GM18520 (cell line): ENCODE measurements around the gene KLHL7.
"Not testable (repeated sequence)": the region's sequence is repeated elsewhere in the genome, so short reads cannot be mapped to it uniquely, and the experiment has no call there.

ENCODE experiments used
- ATAC-seq: cut with Tn5 transposase; IDR thresholded peaks from one replicate; pipeline ENCODE4 v1.9.1; 2021; ENCODE audit not compliant: unreplicated experiment

KLHL7 gene

DNA sequence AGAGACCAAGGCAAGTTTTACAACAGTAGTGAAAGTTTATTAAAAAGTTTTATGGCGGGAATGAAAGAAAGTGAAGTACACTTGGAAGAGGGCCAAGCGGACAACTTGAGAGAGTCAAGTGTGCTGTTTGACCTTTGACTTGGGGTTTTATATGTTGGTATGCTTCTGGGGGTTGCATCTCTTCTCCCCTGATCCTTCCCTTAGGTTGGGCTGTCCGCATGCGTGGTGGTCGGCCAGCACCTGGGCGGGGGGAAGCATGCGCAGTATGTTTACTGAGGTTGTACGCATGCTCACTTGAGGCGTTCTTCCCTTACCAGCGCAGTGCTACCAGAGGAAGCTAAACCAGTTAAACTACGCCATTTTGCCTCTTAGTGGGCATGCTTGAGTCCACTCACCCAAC lies 108.2 kb downstream of the KLHL7 start:
- no peak for ATAC-seq

DNA sequence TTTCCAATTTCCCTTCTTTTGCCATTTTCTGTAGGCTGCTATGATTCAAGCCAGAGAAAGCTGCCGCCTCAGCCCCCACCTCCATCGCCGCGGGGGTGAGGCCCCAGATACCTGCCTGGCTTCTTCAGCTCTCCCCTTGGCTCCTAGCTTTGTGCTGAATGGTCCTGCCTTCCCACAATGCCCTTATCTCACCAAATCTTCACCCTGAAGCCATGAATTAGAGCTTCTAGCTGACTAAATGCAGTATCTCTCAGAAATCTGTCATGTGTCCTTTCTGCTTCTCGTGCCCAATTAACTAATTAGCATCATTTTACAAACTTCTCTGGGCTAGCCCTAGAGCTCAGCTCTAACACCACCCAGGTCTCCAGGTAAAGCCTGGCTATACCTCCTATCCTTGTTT lies 108.8 kb downstream of the KLHL7 start:
- no peak for ATAC-seq

DNA sequence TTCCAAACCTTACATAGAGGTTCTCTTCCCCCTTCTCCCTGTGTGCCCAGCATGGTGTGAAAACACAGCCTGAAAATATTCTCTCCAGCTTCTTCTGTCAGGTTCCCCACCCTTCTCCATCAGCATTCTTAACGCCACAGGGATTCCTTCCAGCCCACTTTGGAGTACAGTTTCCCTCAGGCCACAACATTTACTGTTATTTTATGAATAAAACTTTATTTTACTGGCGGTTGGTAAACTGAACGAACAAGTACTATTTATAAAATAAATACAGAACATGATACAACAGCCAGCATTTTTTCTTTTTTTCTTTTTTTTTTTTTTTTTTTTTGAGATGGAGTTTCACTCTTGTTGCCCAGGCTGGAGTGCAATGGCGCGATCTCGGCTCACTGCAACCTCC lies 109.4 kb downstream of the KLHL7 start:
- ATAC-seq: no peak

DNA sequence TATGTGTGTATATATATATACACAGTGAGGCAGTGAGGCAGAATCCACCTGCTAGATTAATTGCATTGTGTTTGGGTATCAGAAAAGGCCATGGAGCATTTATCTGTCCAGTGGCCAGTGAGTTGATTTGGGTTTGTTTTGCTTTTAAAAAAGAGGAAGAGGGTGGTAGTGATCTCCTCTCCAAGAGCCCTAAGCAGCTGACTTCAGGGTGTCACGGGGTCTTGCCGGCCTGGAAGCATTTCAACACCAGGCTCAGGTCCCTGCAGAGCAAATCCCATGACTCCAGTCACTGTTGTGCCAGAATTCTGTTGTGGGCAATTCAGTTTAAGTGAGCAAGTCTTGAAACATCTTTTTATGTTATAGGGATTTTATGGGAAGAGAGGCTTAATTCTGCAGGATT lies 110.4 kb downstream of the KLHL7 start:
- ATAC-seq: no peak

DNA sequence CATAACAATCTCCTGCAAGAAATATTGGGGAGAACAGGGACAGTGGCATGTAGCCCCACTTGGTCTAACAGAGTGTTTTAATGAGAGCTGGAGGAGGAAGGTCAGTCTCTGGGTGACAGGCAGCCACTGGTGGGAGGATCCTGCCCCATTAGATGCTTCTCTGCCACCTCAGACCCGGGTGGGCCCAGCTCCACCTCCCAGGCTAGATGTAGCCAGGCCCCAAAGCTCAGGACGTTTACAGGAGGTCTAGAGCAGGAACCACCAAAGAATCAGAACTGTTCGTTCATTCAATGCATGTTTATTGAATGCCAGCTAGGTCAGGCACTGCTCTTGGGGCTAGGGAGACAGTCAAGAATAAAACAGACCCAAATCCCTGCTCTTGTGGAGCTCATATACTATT lies 112.6 kb downstream of the KLHL7 start:
- ATAC-seq: no peak

DNA sequence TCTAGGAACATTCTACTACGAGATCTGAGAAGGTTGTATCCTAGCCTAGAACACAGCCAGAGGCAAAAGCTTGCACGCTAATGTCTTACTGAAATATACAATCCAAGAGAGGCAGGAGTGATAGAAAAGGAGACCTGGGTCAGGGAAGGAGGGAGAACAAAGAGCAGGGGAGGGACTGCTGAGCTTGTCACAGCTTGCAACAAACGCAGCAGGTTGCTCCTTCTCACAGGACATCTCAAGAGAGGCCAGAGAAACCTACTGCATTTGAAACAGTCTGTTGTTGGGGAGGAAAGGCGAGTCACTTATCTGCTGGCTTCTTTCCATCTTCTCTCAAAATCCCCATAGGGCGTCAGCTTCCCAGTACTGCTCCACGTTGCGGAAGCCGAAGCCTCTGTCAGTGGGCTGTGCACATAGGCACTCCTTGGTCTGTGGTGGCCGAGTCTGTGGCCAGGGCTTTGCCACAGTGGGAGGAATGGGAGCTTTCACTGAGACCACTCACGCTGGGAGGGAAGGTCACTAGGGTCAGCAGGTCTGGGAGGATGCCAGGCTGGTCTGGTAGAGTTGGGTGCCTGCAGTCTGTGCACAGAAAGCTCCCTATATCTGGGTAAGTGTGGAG lies 115.2 kb downstream of the KLHL7 start:
- ATAC-seq: no peak

DNA sequence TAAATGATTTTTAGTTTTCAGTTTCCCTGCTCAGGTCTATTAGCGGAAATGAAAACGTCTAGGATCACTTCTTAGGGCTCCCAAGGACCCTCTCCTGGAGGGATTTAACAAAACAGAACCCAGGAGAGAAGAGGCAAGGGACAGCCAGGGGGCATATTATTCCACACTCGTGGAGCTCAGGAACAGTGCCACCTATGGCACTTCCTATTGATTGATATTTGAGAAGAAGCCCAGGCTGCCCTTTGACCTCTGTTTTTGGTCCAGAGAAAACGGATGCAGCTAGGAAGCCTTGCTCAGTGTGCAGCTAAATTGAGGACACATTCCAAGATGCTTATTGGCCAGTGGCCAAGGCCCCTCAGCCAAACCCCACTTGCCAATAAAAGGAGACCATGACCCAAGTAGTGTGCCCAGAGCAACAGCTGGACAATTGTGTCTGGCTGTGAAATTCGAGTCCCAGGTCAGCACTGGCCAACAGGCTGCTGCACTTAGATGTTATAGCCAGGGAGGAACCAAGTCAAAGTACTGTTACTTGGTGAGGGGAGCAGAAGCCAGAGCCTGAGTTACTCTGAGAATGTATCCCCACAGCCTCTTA lies 117.0 kb downstream of the KLHL7 start:
- ATAC-seq: no peak

DNA sequence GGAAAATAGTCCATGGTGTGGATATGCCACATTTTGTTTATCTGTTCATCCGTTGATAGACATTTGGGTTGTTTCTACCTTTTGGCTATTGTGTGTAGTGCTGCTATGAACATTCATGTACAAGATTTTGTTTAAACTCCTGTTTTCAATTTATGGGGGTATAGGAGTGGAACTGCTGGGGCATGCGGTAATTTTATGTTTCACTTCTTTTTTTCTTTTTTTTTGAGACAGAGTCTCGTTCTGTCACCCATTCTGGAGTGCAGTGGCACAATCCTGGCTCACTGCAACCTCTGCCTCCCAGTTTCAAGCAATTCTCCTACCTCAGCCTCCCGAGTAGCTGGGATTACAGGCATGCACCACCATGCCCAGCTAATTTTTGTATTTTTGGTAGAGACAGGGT lies 118.8 kb downstream of the KLHL7 start:
- not testable (repeated sequence) for ATAC-seq

DNA sequence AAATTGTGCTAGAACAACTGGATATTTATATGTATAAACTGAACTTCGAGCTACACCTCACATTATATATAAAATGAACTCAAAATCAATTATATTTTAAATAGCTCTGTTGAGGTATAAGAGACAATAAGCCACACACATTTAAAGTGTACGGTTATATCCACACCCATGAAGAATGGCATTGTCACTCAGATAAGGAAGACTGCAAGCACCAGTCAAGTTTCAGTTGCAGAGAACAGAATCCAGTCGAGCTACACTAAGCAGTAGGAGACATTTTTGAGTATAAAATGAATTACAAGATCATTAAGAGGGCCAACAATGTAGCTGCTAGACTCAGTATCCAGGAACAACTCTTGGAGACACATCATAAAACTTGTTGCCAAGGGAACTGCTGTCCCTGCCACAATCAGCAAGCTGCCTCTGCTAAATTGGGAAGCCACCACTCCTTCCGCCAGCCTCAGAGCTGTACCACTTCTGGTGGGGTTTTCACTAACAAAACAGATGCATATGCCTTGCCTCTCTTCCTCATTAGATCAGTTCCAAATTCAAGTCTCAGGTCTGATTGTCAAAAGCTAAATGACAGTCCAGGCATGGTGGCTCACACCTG lies 121.4 kb downstream of the KLHL7 start:
- no peak for ATAC-seq
